GM21367 (cell line): ENCODE results near the gene BBLN.
"Not testable (repeated sequence)": the region's sequence is repeated elsewhere in the genome, so short reads cannot be mapped to it uniquely, and the experiment has no call there.

ENCODE experiments used
- ATAC-seq: cut with Tn5 transposase; IDR thresholded peaks from one replicate; pipeline ENCODE4 v1.9.1; 2021; ENCODE audit not compliant: unreplicated experiment

The BBLN gene

GRCh38 chr9:128162215-128163026 is 2.4 kb downstream of the BBLN start:
- ATAC-seq = no peak

GRCh38 chr9:128163027-128163515 is 3.0 kb downstream of the BBLN start:
- no peak for ATAC-seq

- ATAC-seq = no peak
Measured at GRCh38 chr9:128163523-128164306, 3.6 kb downstream of the BBLN start.

- no peak for ATAC-seq
Measured at GRCh38 chr9:128164307-128164885, 4.3 kb downstream of the BBLN start.

- ATAC-seq = no peak
Measured at GRCh38 chr9:128166169-128166568, 6.1 kb downstream of the BBLN start.

- ATAC-seq = no peak
Measured at GRCh38 chr9:128167209-128167608, 7.1 kb downstream of the BBLN start.

- ATAC-seq = no peak
Measured at GRCh38 chr9:128168731-128169308, 8.8 kb downstream of the BBLN start.

GRCh38 chr9:128169492-128169891 is 9.4 kb downstream of the BBLN start:
- no peak for ATAC-seq

- no peak for ATAC-seq
Measured at GRCh38 chr9:128169925-128170324, 9.9 kb downstream of the BBLN start.

GRCh38 chr9:128174062-128174461 is 14.0 kb downstream of the BBLN start:
- no peak for ATAC-seq

- no peak for ATAC-seq
Measured at GRCh38 chr9:128175102-128175563, 15.1 kb downstream of the BBLN start.

GRCh38 chr9:128175726-128176125 is 15.7 kb downstream of the BBLN start:
- no peak for ATAC-seq

GRCh38 chr9:128178806-128179431 is 18.9 kb downstream of the BBLN start:
- ATAC-seq = no peak

- ATAC-seq = no peak
Measured at GRCh38 chr9:128180001-128180400, 19.9 kb downstream of the BBLN start.

- no peak for ATAC-seq
Measured at GRCh38 chr9:128180447-128180846, 20.4 kb downstream of the BBLN start.

- not testable (repeated sequence) for ATAC-seq
Measured at GRCh38 chr9:128181480-128181879, 21.4 kb downstream of the BBLN start.

- no peak for ATAC-seq
Measured at GRCh38 chr9:128182893-128183588, 23.0 kb downstream of the BBLN start.

GRCh38 chr9:128185979-128186965 is 26.2 kb downstream of the BBLN start:
- ATAC-seq = no peak

- ATAC-seq = no peak
Measured at GRCh38 chr9:128187361-128187760, 27.3 kb downstream of the BBLN start.
